GM12892 (cell line): ENCODE measurements around the gene KIF26B.

ENCODE experiments used
- POLR2A ChIP-seq: IDR thresholded peaks from 2 replicates; pipeline ENCODE4 v1.6.1; 2011; ENCODE audit warnings: low read depth, low read length, control low read depth
- POLR2AphosphoS5 ChIP-seq: IDR thresholded peaks from 2 replicates; pipeline ENCODE4 v1.6.1; 2011; ENCODE audit warnings: low read depth, low read length, control low read depth
- TAF1 ChIP-seq: IDR thresholded peaks from 2 replicates; pipeline ENCODE4 v1.6.1; 2011; ENCODE audit warnings: low read depth, mild to moderate bottlenecking, control low read depth, low read length, borderline replicate concordance

- no peak for TF ChIP-seq POLR2A
- TF ChIP-seq POLR2AphosphoS5: no peak
- TF ChIP-seq TAF1: no peak
Observed at GRCh38 chr1:245373131-245373530, 218.3 kb downstream of the KIF26B start.
